HepG2 (cell line): ENCODE results near the gene CIITA. TPM values are rescaled to one million over a fixed set of nuclear protein-coding genes. Genes with fewer than 3 reads are reported as not detected.

Experiments used
- PITX1 ChIP-seq: sonication (generic); formaldehyde crosslinking; IDR thresholded peaks from 2 replicates; pipeline ENCODE4 v1.5.1; 2020; ENCODE audit warnings: mild to moderate bottlenecking, missing genetic modification reagents
- SYNCRIP ChIP-seq: fragments of 200-400 bp; formaldehyde crosslinking; IDR thresholded peaks from 2 replicates; pipeline ENCODE4 v1.6.1; 2018; ENCODE audit warnings: mild to moderate bottlenecking, low read depth, low read length; ENCODE audit not compliant: insufficient read depth
- polyA plus RNA-seq, 8 experiments: library from polyadenylated mRNA; depleted of rRNA in 3 of 8; stranded (reverse) in 7 of 8; unstranded in 1 of 8; fragments of >200 nt; fragmentation: Illumina TruSeq in 4 of 8; extraction: Trizol in 4 of 8; gene quantifications; 2 replicates each; pipeline versions ENCODE4 v1.2.1 to v1.2.3, GENCODE V29; 2011 to 2016; ENCODE audit warnings: low read depth in 4 of 8, missing spikeins in 1 of 8, mixed read lengths in 1 of 8; ENCODE audit not compliant: insufficient read depth in 1 of 8
- total RNA-seq, 5 experiments: library from RNA; depleted of rRNA; stranded (reverse); fragments of >200 nt; fragmentation: Illumina TruSeq; extraction: Trizol; gene quantifications; 2 replicates each; pipeline ENCODE4 v1.2.3, GENCODE V29; 2016; ENCODE audit warnings: low read depth in 1 of 5
- TF ChIP-seq, protein P1 (sequence below): sonication (generic); formaldehyde crosslinking; IDR thresholded peaks from 2 replicates; pipeline ENCODE4 v1.4.0; 2020; ENCODE audit warnings: missing genetic modification reagents
- TF ChIP-seq, protein P2 (sequence below), 2 experiments: fragments of 450-650 bp in 1 of 2; sonication (generic) in 1 of 2; formaldehyde crosslinking in 1 of 2; IDR thresholded peaks; 2 replicates each; pipeline versions ENCODE4 v1.6.1 to v1.8.0; 2016 to 2022; ENCODE audit warnings: antibody characterized with exemption in 1 of 2, mild to moderate bottlenecking in 1 of 2, missing genetic modification reagents in 1 of 2

The CIITA gene
- total and polyA plus RNA-seq, 2 of the 13 experiments (the other 11 are each of a cell fraction or from before 2014, with no cell fraction given): 0.08 to 0.09 TPM

DNA sequence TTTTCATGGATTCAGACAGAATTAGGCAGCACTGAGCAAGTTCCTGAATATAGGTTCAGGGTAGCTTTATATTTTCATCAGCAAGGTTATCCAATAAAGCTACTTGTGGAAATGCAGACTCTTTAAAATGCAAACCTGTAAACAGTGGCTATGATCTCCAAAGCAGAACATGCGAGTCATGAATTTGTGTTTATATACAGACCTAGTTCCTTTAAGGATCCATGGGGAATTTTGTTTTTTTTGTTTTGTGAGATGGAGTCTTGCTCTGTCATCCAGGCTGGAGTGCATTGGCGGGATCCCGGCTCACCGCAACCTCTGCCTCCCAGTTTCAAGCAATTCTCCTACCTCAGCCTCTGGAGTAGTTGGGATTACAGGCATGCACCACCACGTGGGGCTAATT is 82.2 kb downstream of the CIITA start (continued):
- TF ChIP-seq, protein P1, sequence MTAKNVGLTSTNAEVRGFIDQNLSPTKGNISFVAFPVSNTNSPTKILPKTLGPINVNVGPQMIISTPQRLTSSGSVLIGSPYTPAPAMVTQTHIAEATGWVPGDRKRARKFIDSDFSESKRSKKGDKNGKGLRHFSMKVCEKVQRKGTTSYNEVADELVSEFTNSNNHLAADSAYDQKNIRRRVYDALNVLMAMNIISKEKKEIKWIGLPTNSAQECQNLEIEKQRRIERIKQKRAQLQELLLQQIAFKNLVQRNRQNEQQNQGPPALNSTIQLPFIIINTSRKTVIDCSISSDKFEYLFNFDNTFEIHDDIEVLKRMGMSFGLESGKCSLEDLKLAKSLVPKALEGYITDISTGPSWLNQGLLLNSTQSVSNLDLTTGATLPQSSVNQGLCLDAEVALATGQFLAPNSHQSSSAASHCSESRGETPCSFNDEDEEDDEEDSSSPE (CRISPR knock-in tag): no peak
- TF ChIP-seq SYNCRIP: no peak
- no peak for TF ChIP-seq PITX1
- TF ChIP-seq, protein P2, sequence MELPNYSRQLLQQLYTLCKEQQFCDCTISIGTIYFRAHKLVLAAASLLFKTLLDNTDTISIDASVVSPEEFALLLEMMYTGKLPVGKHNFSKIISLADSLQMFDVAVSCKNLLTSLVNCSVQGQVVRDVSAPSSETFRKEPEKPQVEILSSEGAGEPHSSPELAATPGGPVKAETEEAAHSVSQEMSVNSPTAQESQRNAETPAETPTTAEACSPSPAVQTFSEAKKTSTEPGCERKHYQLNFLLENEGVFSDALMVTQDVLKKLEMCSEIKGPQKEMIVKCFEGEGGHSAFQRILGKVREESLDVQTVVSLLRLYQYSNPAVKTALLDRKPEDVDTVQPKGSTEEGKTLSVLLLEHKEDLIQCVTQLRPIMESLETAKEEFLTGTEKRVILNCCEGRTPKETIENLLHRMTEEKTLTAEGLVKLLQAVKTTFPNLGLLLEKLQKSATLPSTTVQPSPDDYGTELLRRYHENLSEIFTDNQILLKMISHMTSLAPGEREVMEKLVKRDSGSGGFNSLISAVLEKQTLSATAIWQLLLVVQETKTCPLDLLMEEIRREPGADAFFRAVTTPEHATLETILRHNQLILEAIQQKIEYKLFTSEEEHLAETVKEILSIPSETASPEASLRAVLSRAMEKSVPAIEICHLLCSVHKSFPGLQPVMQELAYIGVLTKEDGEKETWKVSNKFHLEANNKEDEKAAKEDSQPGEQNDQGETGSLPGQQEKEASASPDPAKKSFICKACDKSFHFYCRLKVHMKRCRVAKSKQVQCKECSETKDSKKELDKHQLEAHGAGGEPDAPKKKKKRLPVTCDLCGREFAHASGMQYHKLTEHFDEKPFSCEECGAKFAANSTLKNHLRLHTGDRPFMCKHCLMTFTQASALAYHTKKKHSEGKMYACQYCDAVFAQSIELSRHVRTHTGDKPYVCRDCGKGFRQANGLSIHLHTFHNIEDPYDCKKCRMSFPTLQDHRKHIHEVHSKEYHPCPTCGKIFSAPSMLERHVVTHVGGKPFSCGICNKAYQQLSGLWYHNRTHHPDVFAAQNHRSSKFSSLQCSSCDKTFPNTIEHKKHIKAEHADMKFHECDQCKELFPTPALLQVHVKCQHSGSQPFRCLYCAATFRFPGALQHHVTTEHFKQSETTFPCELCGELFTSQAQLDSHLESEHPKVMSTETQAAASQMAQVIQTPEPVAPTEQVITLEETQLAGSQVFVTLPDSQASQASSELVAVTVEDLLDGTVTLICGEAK (IDR thresholded peaks at IDR 0.05): no peak
- TF ChIP-seq, protein P2 (CRISPR knock-in tag; IDR thresholded peaks at IDR 0.05): no peak
